HG03139 (cell line): Measurements from ENCODE around the gene ASXL1.
"Not testable (repeated sequence)": the region's sequence is repeated elsewhere in the genome, so short reads cannot be mapped to it uniquely, and the experiment has no call there.

Experiments used
- ATAC-seq: cut with Tn5 transposase; IDR thresholded peaks from one replicate; pipeline ENCODE4 v1.9.1; 2021; ENCODE audit not compliant: unreplicated experiment

Gene ASXL1

DNA sequence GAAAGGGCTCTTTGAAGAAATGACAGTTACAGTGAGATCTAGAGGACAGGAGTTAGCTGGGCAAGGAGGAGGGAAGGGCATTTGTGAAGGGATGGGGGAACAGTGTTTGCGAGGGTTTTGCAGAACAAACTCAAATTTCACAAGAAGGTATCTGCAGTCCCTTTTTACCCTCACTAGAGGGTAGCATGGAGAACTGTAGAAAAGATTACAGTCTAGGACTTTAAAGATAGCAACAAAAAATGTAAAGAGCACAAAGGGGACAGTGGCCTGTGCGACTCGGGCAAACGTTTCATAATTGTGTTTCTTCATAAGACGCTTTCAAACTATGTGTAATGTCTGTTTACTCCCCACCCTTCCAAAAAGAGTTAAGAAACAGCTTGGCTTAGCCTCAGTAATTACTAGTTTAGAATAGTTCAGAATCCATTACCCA is 21.2 kb upstream of the ASXL1 start:
- ATAC-seq: no peak

DNA sequence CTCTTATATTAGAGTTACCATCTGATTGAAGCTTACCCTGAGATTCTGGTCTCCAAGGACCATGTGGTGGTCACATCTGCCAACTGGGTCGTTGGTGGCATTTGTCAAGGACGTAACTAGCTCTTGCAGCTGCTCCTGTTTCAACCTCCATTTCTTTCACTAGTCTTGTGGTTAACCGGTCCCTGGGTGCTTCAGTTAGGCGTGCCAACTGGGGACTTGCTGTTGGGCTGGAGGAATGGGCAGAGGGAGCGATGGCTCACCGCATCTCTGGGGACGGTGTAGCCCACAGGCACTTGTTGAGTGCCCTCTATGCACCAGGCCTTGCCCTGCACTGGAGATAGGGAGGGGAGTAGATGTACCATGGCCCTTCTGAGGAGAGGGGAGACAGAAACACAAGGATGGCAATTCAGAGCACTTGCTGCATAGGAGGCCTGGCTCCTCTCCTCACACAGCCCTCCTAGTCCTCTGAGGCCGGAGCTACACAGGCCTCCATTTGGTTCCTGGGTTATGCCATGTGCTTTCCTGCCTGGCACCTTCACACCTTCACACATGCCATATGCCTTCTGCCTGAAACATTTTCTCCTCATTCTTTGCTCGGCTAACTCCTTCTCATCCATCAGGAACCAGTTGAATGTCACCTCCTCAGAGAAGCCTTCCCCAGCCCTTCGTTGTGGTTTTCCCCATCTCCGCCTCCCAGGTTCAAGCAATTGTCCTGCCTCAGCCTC is 20.0 kb upstream of the ASXL1 start:
- ATAC-seq: no peak

DNA sequence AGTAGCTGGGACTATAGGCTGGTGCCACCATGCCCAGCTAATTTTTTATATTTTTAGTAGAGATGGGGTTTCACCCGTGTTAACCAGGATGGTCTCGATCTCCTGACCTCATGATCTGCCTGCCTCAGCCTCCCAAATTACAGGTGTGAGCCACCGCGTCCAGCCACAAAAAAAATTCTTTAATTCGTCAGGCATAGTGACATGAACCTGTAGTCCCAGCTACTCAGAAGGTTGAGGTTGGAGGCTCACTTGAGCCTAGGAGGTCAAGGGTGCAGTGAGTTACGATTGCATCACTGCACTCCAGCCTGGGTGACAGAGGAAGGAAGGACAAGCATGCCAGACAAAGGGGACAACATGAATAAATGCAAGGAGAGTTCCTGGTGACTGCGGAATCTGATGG is 19.5 kb upstream of the ASXL1 start:
- ATAC-seq: no peak

DNA sequence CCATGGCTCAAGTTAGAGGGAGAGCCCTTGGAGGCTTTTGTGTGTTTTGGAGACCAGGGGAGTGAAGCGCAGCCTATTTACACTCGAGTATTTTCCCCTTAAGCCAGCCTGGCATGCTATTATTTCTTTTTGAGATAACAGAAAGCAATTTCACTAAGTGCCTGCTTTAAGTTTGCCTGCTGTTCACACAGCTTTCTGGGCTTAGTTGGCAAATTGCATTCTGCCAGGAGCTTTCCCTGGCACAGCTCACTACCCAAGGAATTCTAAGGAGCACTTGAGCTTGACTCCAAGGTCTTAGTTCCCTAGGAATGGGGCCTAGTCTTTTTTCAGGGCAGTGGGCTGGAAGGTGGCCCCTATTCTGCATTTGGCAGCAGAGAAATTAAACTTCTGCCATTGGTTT is 19.0 kb upstream of the ASXL1 start:
- ATAC-seq: no peak

DNA sequence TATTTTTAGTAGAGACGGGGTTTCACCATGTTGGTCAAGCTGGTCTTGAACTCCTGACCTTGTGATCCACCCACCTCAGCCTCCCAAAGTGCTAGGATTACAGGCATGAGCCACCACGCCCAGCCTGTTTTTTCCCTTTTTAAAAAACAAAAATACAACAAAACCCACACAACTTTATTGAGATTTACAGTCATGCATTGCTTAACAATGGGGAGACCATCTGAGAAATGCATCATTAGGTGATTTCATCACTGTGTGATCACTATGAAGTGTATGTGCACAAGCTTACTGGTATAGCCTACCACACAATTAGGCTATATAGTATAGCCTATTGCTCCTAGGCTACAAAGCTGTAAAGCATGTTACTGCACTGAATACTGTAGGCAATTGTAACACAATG is 17.1 kb upstream of the ASXL1 start:
- not testable (repeated sequence) for ATAC-seq

DNA sequence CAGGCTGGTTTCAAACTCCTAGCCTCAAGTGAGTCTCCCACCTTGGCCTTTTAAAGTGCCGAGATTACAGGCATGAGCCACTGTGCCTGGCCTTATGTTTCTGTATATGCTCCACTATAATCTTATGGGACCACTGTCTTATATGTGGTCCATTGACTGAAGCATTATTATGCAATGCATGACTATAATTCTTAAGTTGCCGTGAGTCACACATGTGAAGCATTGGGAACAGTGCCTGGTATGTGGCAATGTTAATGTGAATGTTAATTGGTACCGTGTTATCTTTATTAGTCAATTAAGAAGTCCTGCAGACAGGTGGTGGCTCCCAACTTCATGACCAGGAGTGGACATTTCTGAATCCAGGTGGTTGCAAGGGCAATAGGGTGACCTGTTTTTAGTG is 14.7 kb upstream of the ASXL1 start:
- ATAC-seq: no peak

DNA sequence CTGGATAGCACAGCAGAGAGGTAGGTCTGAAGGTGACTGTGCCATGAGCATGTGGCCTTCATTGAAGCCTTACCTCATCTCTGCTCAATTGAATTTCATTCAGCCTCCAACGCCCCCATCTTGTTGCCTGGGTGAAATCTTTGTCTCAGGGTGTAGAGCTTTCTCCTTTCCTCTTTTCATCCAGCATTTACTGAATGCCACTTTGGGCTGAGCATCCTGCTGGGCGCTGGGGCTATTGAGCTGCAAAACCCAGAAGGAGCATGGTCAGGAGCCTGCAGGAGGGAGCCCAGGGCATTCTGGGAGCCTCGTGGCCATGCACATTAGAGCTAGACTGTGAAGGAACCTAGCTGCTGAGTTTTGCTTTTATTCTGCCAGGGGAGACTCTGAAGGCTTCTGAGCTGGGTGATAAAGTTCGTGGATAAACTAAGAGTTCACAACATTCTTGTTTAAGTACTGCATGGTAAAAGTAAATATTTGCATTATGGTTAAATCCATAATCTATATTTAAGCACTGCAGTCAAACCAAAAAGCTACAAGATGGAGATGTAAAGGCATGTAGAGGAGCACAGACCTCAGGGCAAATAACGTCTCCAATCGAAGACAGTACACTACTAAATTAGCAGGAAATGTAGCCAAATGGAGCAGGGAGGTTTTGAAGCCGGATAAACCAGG is 13.2 kb upstream of the ASXL1 start:
- no peak for ATAC-seq

DNA sequence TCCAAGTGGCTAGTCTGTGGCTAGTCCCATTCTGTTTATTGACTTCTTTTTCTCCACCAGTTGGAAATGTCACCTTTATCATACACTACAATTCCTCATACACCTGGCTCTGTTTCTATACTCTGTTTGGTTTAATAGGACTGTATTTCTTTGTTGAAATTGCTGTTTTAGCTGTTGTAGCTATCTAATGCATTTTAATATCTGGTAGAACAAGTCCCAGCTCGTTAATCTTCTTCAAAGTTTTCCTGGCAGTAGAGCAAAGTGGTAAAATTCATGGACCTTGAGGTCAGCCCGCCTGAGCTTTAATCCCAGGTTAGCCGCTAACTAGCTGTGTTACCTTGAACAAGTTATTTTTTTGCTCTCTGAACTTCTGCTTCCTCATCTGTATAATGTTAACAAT is 9.9 kb upstream of the ASXL1 start:
- no peak for ATAC-seq

DNA sequence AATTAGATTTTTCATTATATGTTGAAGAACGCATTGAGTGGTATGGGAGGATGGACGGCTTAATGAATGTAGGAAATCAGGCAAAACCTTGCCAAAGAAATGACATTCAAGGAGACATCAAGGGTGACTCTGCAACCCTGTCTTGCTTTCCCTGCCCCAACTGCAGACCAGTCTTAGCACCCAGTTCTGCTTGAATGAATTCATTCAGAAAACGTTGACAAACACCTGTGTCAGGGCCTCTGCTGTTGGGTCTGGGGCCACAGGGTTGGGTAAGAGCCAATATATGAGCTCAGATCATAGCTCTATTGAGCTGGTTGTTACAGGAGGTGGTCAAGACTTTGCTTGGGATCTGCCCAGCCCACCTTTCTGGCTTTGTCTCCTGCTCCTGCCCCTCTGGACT is 7.7 kb upstream of the ASXL1 start:
- ATAC-seq: no peak

DNA sequence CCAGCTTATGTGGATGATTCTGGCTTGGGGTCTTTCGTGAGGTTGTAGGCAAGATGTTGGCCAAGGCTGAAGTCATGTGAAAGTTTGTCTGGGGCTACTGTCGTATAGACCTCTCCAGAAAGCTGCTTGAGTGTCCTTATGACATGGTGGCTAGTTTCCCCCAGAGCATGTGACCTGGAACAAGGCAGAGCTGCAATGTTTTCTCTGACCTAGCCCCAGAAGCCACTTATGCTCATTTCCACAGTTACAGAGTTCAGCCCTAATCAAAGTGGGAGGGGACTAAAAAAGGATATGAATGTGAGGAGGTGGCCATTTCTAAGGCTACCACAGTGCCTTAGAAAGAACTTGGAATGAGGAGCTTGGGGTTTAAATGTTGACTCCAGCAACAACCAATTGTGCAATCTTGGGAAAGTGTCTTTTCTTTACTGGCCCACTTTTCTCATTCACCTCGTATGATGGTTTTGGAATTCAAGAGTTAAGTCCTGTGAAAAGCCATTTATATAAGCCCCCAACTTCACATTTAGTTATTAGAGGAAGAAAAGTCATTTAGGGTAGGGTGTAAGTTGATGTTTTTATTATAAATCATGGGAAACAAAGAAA is 5.9 kb upstream of the ASXL1 start:
- ATAC-seq: no peak

DNA sequence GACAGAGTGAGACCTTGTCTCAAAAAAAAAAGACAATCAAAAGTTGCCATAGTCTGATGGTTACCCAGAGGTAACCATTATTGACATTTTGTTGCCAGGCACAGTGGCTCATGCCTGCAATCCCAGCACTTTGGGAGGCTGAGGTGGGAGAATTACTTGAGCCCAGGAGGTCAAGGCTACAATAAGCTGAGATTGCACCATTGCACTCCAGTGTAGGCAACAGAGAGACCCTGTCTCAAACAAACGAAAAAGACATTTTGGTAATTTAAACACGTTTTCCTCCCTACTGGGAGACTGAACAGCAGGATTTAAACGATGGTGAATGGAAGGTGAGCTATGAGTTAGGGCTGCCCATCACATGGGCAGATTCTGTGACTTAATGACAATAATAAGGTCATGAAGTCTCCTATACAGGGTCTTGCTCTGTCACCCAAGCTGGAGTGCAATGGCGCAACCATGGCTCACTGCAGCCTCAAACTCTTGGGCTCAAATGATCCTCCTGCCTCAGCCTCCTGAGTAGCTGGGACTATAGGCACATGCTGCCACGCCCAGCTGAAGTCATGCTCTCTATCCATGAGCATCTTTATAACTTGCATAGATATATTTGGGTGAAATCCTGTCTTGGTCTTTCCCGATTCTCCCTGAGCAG is 4.2 kb upstream of the ASXL1 start:
- no peak for ATAC-seq

DNA sequence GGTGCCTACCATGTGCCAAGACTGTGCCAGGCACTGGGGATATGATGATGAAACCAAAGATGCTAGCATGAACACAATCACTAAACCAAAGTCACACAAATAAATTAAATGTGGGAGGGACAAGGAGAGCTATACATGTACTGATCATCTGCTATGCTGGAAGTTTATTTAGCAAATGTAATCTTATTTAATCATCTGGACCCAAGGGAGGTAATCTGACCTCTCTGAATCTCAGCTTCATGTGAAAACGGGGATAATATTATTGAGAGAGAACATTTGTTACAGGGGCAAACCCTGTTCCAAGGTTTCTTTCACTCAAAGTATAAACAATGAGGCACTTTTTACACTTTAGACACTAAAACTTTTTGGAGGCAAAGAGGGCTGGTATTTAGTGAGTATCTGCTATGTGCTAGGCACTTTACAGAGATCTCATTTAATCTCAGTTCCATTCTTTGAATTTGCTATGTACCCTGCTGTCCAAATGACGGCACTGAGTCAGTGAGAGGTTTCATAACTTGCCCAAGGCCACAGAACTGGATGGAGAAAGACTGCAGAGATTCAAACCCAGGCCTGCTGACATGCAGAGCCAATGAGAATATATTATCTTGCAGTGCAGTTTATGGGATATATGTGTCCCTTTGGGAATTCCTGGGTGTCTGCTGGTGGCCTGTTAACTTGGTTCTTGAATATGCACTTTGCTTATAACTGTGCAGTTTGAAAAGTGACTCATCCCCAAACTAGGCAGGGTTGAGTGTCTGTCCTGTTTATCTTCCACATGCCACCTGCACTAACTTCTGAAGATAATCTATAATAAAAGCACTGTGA is 3.3 kb upstream of the ASXL1 start:
- no peak for ATAC-seq

DNA sequence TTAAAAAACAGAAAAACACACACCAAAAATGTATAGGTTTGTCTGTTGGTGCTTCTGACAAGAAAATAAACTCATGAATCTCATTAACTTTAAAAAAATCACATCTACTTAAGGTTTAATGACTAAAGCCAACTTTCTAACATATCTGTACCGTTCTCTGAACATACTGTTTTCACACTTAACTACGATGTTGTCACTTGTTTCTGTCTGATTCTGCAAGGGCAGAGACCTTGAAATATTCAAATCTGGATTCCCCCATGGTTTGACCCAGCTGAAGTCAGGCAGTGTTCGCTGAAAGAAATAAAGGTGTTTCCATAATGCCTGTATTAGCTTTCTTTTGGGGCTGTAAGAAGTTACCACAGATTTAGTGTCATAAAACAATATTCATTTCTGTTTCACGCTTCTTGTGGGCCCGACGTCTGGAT is 2.7 kb upstream of the ASXL1 start:
- ATAC-seq: no peak

DNA sequence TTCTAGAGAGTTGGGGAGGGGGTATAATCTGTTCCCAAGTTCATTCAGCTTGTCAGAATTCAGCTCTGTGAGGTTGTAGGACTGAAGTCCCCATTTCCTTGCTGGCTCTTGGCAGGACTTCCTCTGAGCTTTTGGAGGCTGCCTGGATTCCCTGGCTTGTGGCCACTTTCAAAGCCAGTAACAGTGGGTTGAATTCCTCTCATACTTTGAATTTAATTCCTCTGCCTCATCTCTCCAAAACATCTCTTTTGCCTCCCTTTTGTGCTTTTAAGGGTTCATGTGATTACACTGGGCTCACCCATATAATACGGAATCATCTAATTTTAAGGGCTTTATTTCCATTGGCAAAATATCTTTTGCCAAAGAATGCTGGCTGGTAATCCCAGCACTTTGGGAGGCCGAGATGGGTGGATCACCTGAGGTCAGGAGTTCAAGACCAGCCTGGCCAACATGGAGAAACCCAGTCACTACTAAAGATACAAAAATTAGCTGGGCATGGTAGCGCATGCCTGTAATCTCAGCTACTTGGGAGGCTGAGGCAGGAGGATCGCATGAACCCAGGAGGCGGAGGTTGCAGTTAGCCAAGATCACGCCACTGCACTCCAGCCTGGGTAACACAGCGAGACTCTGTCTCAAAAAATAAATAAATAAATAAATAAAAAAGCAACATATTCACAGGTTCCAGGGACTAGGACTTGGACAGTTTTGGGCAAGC is 2.1 kb upstream of the ASXL1 start:
- ATAC-seq: not testable (repeated sequence)

DNA sequence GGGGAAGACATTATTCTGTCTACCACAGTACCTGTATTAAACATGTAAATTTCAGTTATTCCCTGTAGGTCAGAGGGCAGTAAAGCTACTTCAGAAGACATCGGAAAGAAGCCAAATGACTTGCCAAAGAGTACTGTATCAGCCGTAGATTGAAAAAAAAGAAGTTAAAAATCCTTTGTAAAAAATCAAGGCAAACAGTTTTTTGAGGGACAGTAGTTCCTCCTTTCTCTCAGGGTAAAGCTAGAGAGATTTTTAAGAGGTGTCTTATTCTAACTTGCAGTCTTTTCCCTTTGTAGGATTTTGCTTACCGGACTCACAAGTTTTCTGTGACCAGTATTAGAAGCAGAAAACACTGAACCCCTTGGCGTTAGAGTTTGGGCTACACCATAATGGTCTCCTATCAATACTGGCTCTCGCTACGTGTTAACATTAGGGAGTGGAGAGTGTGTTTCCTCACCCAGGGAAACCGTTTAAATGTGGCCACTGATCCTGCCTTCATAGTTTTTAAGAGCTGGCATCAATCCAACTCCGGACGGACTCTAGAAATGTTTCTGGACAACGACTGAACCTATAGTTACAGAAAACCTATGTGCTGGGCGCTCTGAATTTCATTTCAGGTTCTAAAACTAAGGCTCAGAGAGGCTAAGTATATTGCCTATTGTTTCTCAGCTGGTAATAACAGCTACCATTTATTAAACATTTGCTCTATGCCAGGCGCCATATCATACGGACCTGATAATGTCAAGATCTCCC is 1.3 kb upstream of the ASXL1 start:
- ATAC-seq: no peak

DNA sequence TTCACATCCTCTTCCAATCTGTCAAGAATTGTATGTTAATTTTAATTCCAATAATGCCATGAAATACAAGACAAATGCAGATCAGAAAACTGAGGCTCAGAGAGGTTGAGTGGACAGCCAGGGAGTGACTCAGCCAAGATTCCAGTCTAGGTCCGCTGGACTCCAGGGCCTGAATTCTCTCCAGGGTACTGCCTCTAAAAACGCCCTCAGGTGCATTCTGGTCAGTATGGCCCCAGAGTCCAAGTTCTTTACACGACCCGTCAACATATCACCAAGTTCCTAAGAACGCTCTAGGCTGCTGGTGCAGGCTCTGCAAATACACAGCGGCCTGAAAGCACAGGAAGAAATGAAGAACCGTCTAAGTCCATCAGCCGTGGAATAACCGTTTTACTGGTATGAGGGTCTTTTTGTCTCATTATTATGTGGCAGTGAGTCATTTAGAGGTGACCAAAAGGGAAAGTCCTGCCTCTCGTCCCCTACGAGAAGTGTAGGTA is 709 bp upstream of the ASXL1 start:
- ATAC-seq: no peak

DNA sequence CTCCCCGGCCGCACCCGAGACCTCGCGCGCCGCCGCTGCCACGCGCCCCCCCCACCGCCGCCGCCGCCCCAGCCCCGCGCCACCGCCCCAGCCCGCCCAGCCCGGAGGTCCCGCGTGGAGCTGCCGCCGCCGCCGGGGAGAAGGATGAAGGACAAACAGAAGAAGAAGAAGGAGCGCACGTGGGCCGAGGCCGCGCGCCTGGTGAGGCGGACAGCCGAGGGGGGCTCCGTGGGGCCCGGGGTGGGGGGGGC is 426 bp downstream of the ASXL1 start:
- ATAC-seq: no peak

DNA sequence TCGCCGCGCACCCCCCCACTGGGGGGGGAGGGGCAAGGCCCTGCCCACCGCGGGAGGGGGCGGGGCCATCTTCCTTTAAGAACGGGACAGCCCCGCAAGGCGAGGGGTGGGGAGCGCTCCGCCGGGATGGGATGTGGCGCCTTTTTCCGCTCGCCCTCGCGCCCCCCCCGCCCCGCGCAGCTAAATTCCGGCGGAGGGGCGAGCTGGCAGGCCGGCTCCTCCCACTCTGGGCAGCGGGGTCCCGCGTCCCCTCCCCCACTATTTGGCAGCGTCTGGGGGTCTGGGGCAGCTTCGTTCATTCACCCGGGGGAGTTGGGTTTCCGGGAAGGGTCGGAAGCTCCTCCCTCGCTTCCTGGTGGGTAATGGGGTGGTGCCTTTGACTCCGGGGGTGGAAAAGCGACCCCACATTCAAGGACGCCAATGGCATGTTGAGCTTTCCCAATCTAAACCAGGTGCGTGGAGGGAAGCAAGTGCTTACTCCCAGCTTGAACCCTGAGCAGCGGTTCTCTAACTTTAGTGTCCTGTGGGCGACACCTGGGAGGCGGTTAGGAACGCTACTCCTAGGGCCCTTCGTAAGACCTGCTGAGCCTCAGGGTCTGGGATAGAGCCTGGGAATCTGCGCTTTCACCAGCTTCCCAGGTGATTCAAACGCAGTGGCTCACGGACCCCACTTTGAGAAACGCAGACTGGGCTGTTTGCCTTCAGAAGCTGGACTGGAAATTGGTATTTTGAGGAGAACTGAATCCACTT is 927 bp downstream of the ASXL1 start:
- no peak for ATAC-seq
